GM12878 (cell line): ENCODE results near the gene LRP8. TPM values are rescaled to one million over a fixed set of nuclear protein-coding genes. Genes with fewer than 3 reads are reported as not detected.

Experiments
- ATAC-seq: fragments of 200-7000 bp; cut with Tn5 transposase; 3 replicates; pipeline ENCODE4 v1.9.1; 2020; ENCODE audit warnings: mild to moderate bottlenecking, moderate library complexity
- BruUV-seq: library from RNA; stranded (reverse); fragments of 400-500 nt; replicated peaks from 2 replicates; lab custom pipeline; 2021; lab: Mats Ljungman, UMichigan
- CTCF ChIA-PET: fragments of 300-600 bp; sonication (Branson Sonifier 250); formaldehyde crosslinking; extraction: SDS; loops from one replicate; lab custom pipeline; 2021; ENCODE audit warnings: inconsistent platforms; lab: Yijun Ruan, JAX
- POLR2A ChIA-PET: fragments of 350-600 bp; formaldehyde crosslinking; extraction: SDS; loops from one replicate; lab custom pipeline; 2021; ENCODE audit warnings: inconsistent platforms; lab: Charles Lee
- RAD21 ChIA-PET: fragments of 300-600 bp; sonication (Branson Sonifier 250); formaldehyde crosslinking; loops from one replicate; lab custom pipeline; 2023; ENCODE audit warnings: antibody characterized with exemption; ENCODE audit not compliant: unreplicated experiment; lab: Charles Lee
- SMC1A ChIA-PET: fragments of 300-600 bp; sonication (Branson Sonifier 250); formaldehyde crosslinking; loops from one replicate; lab custom pipeline; 2023; ENCODE audit not compliant: unreplicated experiment, uncharacterized antibody; lab: Charles Lee
- DNase-seq: peaks from one replicate; pipeline ENCODE4 v3.0.0-alpha.2; 2011; ENCODE audit warnings: low read depth, low spot score
- FAIRE-seq: peaks from 3 replicates; lab custom pipeline; 2011; peaks lifted over from hg19 to GRCh38; lab: Jason Lieb, UNC
- H2AFZ ChIP-seq: 2 replicates; pipeline ENCODE4 v1.6.0; 2011; ENCODE audit warnings: low read depth, low read length, control low read depth; ENCODE audit not compliant: control insufficient read depth
- H3K27ac ChIP-seq: 2 replicates; pipeline ENCODE4 v1.5.1; 2011; ENCODE audit warnings: control low read depth; ENCODE audit not compliant: control insufficient read depth, insufficient read depth
- H3K27me3 ChIP-seq, 2 experiments: replicated peaks in 1 of 2; 2 replicates each; pipeline versions ENCODE4 v1.6.0 to v1.6.1; 2011; ENCODE audit warnings: low read length in 1 of 2; ENCODE audit not compliant: control insufficient read depth in 2 of 2, insufficient read depth in 2 of 2
- H3K36me3 ChIP-seq, 2 experiments: 2 replicates each; pipeline ENCODE4 v1.5.1; 2011; ENCODE audit warnings: low read length in 1 of 2; ENCODE audit not compliant: control insufficient read depth in 2 of 2, insufficient read depth in 2 of 2
- H3K4me1 ChIP-seq: 2 replicates; pipeline ENCODE4 v1.6.1; 2011; ENCODE audit warnings: mild to moderate bottlenecking, low read length, moderate library complexity, mixed read lengths; ENCODE audit not compliant: control insufficient read depth, insufficient read depth
- H3K4me2 ChIP-seq: 2 replicates; pipeline ENCODE4 v1.6.0; 2011; ENCODE audit warnings: control low read depth; ENCODE audit not compliant: control insufficient read depth, insufficient read depth
- H3K4me3 ChIP-seq: fragments of 200-600 bp; sonication (generic); 2 replicates; pipeline ENCODE4 v1.5.1; 2016
- H3K79me2 ChIP-seq: 2 replicates; pipeline ENCODE4 v1.6.0; 2011; ENCODE audit warnings: low read length; ENCODE audit not compliant: control insufficient read depth, insufficient read depth
- H3K9ac ChIP-seq: 2 replicates; pipeline ENCODE4 v1.8.0; 2011; ENCODE audit warnings: low read length, control low read depth, mixed read lengths; ENCODE audit not compliant: control insufficient read depth, insufficient read depth
- H3K9me3 ChIP-seq: replicated peaks from 3 replicates; pipeline ENCODE4 v1.5.1; 2011; ENCODE audit warnings: mild to moderate bottlenecking, low read length; ENCODE audit not compliant: control insufficient read depth, insufficient read depth
- H4K20me1 ChIP-seq: 2 replicates; pipeline ENCODE4 v1.6.0; 2011; ENCODE audit not compliant: control insufficient read depth, insufficient read depth
- CHD2 ChIP-seq: IDR thresholded peaks from 2 replicates; pipeline ENCODE4 v1.6.1; 2011; ENCODE audit warnings: low read depth, low read length, improper control_type of control experiment, borderline replicate concordance
- FOXK2 ChIP-seq: fragments of 450-650 bp; IDR thresholded peaks from 2 replicates; pipeline ENCODE4 v1.6.1; 2017; ENCODE audit warnings: mild to moderate bottlenecking, moderate library complexity
- HDGF ChIP-seq: fragments of 450-650 bp; IDR thresholded peaks from 2 replicates; pipeline ENCODE4 v1.6.1; 2016; ENCODE audit warnings: antibody characterized with exemption
- PRDM15 ChIP-seq: fragments of 450-650 bp; formaldehyde crosslinking; IDR thresholded peaks from 2 replicates; pipeline ENCODE4 v1.4.0; 2020; ENCODE audit warnings: mild to moderate bottlenecking, moderate library complexity
- YY1 ChIP-seq: IDR thresholded peaks from 2 replicates; pipeline ENCODE4 v1.6.1; 2011; ENCODE audit warnings: low read depth, mild to moderate bottlenecking, low read length
- ZBTB11 ChIP-seq: fragments of 450-650 bp; formaldehyde crosslinking; IDR thresholded peaks from 2 replicates; pipeline ENCODE4 v1.5.0; 2022; ENCODE audit warnings: mild to moderate bottlenecking, missing genetic modification characterization
- ZNF24 ChIP-seq: fragments of 450-650 bp; IDR thresholded peaks from 2 replicates; pipeline ENCODE4 v1.6.1; 2017; ENCODE audit warnings: antibody characterized with exemption, mild to moderate bottlenecking
- ZNF384 ChIP-seq: IDR thresholded peaks from 2 replicates; pipeline ENCODE4 v1.6.1; 2012; ENCODE audit warnings: low read depth, mild to moderate bottlenecking, low read length, improper control_type of control experiment, borderline replicate concordance
- ZNF622 ChIP-seq: fragments of 450-650 bp; IDR thresholded peaks from 2 replicates; pipeline ENCODE4 v1.6.1; 2017; ENCODE audit warnings: mild to moderate bottlenecking, inconsistent platforms
- WGBS: methylation state at CpG from one replicate; pipeline ENCODE4 v1.1.6; 2016; ENCODE audit warnings: low lambda C conversion rate; ENCODE audit not compliant: insufficient replicate concordance, insufficient coverage; ENCODE audit errors: missing lambda C conversion rate; 5-methylcytosine and 5-hydroxymethylcytosine counted together
- in situ Hi-C: fragments of 300-500 bp; cut with MboI; formaldehyde crosslinking; loops from 9 replicates; pipeline ENCODE4 v1.14.3; 2018; ENCODE audit warnings: mixed read lengths
- intact Hi-C: fragments of 100-400 bp; cut with micrococcal nuclease; formaldehyde crosslinking; loops from one replicate; pipeline ENCODE4 v1.14.2; 2022; ENCODE audit not compliant: unreplicated experiment
- polyA plus RNA-seq, 11 experiments: library from polyadenylated mRNA; depleted of rRNA in 4 of 11; unstranded in 6 of 11; stranded (reverse) in 5 of 11; fragments of >200 nt; fragmentation: Nextera tagmentation in 4 of 11; fragmentation: Illumina TruSeq in 1 of 11; extraction: Ambion mirVana in 4 of 11; extraction: Trizol in 1 of 11; gene quantifications; 1 replicate in 1 of 11; 2 replicates in 10 of 11; pipeline versions ENCODE4 v1.2.1 to v1.2.3, GENCODE V29; 2011 to 2016; ENCODE audit warnings: inconsistent platforms in 2 of 11, missing spikeins in 2 of 11, low read depth in 1 of 11
- total RNA-seq, 4 experiments: library from RNA; depleted of rRNA in 3 of 4; stranded (reverse); fragments of >200 nt in 3 of 4; fragmentation: Illumina TruSeq in 1 of 4; extraction: Trizol in 1 of 4; gene quantifications; 2 replicates each; pipeline versions ENCODE4 v1.2.1 to v1.2.3, GENCODE V29; 2013 to 2021

The LRP8 gene
- total and polyA plus RNA-seq, 10 of the 15 experiments (the other 5 are each of a cell fraction or from before 2014, with no cell fraction given), result 2.8 to 40.5 (median 22.3) TPM

DNA sequence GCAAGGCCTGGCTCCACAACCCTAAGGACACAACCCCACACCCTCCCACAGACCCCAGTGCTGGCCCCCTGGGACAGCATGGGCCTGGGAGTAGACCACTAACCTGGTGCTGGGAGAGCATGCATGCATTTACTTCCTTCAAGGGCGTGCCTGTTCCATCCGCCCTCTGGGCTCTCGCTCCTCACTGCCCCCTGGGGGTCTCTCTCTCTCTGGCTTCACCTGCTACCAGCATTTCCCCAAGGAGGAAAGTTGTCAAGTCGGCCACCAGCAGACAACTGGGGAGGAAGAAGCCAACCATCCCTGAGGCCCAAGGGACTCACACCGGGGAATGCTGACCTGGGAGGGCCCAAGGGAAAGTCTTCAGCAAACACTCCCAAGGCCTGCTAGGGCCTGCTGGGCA is 6.5 kb downstream of the LRP8 start (continued):
- TF ChIP-seq FOXK2 (no peak), ZNF384 (no peak), ZNF622 (no peak)

DNA sequence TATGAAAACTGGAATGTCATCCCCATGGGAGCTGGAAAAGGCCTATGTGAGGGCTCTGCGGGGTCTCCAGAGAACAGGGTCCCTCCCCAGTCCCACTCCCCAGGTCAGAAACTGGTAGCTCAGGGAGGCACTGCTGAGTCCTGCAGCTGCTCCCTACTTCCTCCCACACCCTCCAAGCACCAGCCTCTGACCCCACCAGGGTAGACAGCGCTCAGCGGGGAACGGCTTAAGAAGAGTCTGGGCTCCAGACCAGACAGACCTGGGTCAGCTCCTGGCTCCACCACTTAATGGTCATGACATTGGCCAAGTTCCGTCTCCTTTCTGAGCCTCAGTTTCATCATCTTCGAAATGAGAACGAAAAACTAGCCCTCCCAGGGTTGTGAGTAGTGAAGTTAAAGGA is 7.2 kb downstream of the LRP8 start:
- no peaks in the 10 kb centered on the region for H3K27me3 ChIP-seq
- no peaks in the 10 kb centered on the region for H4K20me1 ChIP-seq
- BruUV-seq, result no TSS peak
- H3K4me1 ChIP-seq, result peaks cover 26% of the 10 kb centered on the region
- H3K36me3 ChIP-seq, result peaks cover 30 to 32% of the 10 kb centered on the region in 2 experiments
- no peak for ATAC-seq
- DNase-seq, result no peak
- no peak for FAIRE-seq
- ChIA-PET CTCF (interaction anchor here (0.6 to 2.3 kb wide), 3 partner anchors 14 to 73 kb away, joined by 3 to 8 read pairs (median 4); no protein-coding TSS in a partner anchor), POLR2A (interaction anchor here (1.0 kb wide), 1 partner anchor 47 kb away, joined by 3 read pairs; no protein-coding TSS in a partner anchor), RAD21 (interaction anchor here (1.7 kb wide), 1 partner anchor 24 kb away, joined by 5 read pairs; no protein-coding TSS in a partner anchor)
- in situ Hi-C loops, result no loop called here
- H3K4me3 ChIP-seq, result no peak overlapping the region
- WGBS, result 99% methylated on average over 7 of the region's 7 CpGs
- no peaks in the 10 kb centered on the region for H3K9me3 ChIP-seq
- no peak overlapping the region for H2AFZ ChIP-seq
- no peak overlapping the region for H3K9ac ChIP-seq
- no peak for TF ChIP-seq ZNF24
- no peak for TF ChIP-seq HDGF
- no peak for TF ChIP-seq ZBTB11 (CRISPR knock-in tag)
- TF ChIP-seq CHD2, result no peak
- no peak for TF ChIP-seq PRDM15 (CRISPR knock-in tag)
- no peak for TF ChIP-seq YY1
- TF ChIP-seq, all 136 proteins: peak for 0
- Histone ChIP-seq H3K27ac (no peak overlapping the region), H3K79me2 (peaks cover 38% of the 10 kb centered on the region), H3K4me2 (no peak overlapping the region)
- SMC1A ChIA-PET, result no interaction called here
- intact Hi-C loops, result no loop called here
